ENCODE measurements around the gene HOXB4.

Gene HOXB4

DNA sequence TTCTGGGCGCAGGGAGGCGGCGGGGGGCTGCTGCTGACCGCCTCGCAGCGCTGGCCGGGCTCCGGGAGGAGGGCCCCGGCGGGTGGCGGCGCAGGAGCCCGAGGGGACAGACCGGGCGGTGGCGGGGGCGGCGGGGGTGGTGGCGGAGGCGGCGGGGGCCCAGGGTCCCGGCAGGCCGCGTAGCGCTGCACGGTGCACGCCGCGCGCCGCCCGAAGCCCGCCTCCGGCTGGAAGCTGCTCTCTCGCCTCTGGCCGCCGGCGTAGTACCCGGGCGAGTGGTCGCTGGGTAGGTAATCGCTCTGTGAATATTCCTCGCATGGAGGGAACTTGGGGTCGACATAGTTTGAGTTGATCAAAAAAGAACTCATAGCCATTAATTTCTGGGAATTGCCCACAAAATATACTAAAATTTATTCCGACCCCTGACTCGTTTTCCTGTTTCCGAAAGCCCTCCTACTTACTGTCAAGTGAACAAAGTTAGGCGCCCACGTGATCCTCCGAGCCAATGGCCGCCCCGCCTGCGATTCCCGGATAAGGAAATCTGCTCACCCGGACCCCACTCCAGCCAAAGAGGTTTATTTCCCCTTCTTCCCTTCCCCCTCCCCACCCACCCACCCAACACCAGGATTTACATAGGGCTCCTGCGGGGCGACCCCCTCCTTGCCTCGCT, at the start of gene HOXB4:
Gene HOXB4, minus strand, starts transcription at position 405 of the 670 bp plus-strand sequence. Its CDS starts 31 bp downstream, at position 374.
- peak; percentile 83 for DNase-seq (ENCODE audit: low spot score)

DNA sequence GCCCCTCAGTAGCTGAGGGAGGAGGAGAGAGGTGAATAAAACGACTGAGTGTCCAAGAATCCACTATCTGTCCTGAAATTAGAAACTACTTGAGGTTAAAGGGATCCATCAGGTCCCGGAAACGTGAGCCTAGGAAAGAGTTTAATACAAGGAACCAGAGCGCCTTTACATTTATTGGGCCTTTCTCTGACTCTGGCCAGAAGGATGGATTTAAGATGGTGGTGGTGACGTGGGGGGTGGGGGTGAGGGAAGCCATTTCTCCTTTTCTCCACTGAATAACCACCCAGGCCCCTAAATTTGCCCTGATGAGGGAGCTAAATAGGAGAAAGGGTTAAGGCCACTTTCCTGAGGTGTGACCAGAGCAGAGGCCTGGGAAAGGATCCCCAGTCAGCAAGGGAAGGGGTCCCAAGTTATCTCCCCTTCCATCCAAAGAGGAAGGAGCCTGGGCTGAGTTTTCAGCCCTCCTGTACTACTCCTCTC, 49.0 kb upstream of the HOXB4 start:
- no peak for DNase-seq (ENCODE audit: low spot score)

DNA sequence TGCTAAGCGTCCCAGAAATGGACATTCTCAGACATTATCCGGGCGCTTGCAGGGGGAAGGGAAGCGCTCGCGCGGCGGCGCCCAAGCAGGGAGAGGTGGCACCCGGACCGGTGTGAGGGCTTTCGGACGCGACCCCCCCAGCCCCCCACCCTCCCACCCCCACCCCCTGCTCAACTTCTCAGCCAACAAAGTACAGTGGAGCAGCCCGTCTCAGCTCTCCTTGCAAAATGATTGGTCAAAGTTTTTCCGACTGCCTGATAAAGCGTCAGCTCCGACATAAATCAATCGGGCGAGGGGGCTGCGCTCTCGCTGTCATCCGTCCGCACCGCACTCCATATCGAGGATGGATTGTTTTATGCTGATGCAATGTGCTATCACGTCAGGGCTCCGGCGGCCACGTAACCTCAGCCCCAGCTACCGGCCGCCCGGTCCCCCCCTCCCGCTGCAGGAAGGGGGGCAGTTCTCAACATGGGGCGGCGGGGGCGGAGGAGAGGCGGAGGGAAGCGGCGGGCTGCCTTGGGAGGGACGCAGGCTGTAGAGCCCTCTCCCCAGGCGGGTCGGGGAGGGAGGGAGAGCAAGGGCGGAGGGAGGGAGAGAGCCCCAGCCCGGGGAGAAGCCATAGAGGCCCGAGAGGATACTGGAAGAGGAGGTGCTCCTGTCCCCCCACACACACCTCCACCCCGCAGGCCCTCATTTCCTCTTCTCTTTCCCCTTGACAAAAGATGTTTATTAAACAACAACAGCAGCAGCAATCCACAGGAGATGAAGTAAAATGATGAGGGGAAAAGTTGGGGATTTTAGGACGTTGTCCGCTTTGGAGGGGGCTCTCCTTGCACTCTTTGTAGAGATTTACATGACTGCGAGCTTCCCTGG, 48.3 kb upstream of the HOXB4 start, which contains the start of gene HOXB9:
Gene HOXB9, minus strand, starts transcription at position 114 of the 873 bp plus-strand sequence. Its CDS starts 89 bp downstream, at position 25.
- peak; percentile 90 for DNase-seq (ENCODE audit: low spot score)

DNA sequence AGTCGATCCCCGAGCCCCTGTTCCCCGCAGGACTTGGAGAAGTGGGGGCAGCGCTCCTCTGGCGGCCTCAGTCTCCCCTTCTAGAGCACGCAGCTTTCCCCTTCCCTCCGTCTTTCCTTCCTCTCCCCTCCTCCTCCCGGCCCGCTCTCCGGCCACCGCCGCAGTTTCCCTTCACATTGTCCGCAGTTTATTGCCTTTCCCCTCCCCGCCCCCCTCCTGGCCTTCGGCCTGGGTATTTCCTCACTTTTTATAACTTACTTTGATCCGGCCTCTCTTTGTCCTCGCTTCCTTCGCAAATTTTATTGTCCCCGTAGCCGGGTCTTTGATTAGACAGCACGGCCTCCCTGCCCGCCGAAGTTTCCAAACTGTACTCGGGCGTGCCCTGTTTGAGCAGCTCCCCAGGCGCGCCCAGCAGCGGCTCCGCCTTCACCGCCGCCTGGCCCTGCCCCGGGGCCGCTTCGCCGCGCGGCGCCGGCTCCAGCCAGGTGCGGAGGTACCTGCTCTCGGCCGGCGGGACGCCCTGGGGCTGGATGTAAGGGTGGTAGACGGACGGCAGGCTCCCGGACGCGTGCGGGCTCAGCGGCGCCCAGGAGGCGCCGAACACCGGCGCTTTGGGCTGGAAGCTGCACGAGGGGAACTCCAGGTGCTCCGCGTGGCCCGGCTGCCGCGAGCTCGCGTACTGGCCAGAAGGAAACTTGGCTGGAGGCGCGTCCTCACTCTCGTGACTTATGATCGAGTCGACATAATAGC, 47.5 kb upstream of the HOXB4 start:
- DNase-seq (ENCODE audit: low spot score): peak; percentile 82

DNA sequence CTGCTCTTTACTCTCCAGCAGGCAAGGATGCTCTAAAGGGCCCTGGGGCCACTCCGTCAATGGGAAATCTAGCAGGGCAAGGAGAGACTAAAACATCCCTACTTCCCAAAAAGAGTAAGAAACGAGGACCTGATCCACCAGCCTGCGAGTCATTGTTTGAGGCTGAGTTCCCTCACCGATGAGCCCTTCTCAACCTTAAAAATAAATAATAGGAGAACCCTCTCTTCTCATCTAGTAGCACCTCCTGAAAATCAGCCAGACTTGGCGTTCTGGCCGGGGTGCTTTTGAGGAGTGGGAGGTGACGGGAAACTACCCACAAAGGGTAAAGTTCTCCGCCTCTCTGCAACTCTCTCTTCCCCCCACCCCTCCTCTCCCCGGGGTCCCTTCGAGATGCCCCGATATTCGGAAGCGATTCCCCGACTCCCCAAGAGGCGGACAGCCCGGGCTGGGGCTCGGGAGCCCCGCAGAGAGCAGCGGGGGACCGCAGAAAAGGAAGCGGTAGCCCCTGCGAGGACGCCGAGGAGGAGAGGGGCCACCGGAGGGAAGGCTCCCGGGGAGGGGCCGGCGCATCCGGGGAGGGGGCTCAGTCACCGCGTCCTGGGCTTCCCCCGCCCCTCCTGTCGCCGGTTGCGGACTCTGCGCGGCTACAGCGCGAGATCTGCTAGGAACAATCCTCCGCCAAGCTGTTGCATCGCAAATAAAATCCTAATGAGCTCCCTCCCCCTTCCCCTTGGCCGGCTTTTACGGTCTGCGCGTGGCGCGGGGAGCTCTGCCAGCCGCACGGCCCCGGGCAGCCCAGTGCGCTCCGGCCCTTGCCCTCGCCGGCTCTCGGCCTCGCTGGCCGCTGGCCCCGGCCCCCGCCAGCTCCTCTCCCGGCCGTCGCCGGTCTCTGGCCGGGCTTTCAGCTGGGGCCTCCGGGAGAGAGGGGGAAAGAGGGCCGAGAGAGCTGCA, 46.7 kb upstream of the HOXB4 start:
- peak; percentile 80 for DNase-seq (ENCODE audit: low spot score)

DNA sequence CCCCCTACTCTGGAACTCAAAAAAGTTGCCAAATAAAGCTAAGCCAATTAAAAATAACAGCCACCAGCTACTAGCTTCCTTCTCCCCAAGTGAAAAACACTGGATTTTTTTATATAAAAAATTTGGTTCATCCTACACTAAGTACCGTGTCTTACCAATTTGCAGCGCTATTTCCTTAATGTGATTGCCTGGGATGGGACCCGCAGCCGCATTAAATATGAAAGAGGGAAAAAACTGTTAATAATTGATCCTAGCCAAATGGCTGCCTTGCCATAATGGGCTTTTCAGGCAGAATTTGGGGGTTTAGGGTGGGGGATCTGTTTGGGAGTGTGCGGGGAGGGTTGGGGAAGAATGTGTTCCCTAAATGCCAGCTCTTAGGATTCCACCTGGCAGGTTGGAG, 46.0 kb upstream of the HOXB4 start:
- DNase-seq (ENCODE audit: low spot score): no peak

DNA sequence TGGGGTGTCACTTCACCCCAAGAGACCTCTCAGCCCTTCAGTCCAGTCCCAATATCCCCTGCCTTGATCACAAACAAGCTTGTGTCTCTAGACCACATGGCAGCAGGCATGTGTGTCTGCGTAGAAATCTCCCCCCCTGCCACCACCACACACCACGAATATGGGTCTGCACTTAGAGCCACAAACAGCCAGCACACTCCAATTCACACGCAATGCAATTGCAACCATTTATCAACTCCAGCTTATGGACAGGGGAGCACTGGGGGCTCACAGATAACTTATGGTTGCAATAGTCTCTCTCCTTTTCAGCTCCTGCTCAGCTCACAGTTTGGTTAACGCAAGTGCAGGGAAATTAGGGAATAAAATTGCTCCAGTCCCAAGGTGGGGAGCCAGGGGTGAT, 45.4 kb upstream of the HOXB4 start:
- no peak for DNase-seq (ENCODE audit: low spot score)

DNA sequence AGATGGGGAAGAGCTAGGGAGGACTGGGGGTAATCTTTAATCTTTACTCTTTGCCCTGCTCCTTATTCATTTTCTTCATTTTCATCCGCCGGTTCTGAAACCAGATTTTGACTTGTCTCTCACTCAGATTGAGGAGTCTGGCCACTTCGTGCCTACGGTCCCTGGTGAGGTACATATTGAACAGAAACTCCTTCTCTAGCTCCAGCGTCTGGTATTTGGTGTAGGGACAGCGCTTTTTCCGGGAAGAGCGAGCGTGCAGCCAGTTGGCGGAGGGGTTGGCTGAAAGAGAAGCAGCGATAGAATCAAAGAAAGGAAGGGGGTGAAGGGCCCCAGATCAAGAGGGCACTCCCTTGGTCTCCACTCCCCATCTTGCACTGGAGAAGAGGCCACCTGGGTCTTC, 44.7 kb upstream of the HOXB4 start:
- DNase-seq (ENCODE audit: low spot score): no peak

DNA sequence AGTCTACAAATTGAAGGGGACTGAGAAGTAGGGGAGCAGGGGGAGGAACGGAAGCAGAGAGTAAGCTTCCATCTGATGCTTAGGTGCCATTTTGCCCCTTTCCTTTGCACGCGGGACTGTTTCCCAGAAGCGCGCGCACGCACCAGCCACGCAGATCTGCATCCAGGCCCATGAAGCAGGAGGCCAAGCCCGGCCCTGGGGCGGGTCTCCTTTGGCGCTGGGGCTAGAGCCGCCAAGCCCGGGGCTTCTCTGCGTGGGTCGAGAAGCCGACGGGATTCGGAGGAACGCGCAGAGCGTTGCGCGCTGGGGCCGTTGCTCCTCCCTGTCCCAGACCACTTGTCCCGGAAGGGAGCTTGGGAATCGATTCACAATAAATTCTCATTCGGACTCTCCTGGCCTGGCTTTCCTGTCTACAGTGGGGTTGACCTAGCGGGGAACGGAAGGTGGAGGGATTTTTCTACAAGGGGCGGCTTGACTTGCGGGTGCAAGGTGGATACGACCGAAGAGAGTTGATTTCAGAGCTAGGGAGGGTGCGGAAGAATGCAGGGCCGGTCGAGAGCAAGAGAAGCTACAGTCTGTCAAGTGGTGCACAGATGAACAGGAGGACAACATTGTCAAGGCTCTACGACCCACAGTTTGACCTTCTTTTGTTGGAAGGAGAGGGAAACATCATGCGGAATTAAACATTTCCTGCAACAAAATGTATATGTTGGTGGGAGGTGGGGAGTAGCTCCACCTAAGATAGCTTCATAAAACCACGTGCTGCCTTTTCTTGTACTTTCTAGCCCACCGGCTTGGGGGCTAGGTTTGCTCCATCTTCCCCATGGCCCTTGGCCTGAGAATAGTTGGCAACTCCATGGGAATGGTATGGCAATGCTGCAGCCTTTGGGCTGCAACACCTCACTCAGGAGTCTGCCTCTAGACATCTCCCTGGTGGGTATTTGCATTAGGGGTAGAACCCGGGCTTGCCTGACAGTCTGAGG, 43.6 kb upstream of the HOXB4 start:
- no peak for DNase-seq (ENCODE audit: low spot score)

DNA sequence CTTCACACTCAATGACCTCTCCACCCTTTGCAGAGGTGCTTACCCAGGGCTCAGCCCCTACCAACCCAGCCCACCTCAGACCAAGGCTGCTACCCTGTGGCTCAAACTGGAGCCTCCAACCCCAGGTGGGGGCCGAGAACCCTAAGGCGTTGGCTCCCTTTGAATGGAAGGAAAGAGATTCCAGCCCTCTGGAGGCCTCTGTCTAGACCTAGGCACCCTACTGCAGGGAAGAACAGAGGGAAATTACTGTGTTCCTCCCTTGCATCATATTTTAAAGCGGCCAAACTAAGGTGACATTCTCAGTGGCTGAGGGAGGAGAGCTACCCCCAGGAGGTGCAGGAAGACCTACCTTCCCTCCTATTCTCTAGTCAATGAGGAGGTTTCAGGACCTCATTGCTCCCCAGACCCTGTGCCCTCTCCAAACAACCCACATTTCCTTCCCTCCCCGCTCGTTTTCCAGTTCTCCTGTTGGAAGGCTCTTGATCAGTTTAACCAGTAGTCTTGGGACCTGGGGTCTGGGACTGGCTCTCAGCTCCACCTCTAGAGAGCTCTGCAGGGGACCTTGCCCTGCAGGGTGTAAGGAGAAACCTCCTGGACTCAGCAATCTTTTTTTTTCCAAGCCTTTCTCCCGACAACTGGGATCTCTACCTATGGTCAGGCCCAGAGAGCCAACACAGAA, 42.5 kb upstream of the HOXB4 start:
- DNase-seq (ENCODE audit: low spot score): no peak

DNA sequence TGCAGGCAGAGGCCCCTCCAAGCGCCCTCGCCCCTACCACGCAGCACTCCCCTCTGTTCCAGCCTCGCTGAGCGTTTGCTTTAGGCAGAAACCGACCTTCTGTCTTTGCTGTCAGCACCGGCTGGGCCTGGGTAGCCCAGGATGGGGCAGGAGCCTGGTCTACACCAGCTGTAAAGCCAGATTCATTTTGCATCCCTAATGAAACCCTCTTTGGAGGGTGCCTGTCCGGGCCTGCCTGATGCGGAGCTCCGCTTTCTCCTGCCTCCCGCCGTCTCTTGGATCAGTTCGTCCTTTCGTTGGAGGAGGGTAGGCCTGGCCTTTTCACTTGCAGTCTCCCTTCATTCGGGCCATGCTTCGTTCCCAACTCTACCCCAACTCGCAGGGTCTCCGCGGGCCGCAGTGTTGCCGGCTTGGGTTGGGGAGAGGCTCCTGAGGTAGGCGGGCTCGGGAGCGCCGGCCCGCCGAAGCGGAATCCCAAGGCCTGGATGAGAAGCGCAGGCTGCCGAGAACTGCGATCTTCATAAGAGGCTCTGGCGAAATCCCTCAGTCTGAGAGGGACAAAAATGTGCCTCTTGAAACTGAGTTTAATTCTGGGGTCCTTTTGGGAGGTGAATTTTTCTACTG, 41.8 kb upstream of the HOXB4 start:
- DNase-seq (ENCODE audit: low spot score): no peak

DNA sequence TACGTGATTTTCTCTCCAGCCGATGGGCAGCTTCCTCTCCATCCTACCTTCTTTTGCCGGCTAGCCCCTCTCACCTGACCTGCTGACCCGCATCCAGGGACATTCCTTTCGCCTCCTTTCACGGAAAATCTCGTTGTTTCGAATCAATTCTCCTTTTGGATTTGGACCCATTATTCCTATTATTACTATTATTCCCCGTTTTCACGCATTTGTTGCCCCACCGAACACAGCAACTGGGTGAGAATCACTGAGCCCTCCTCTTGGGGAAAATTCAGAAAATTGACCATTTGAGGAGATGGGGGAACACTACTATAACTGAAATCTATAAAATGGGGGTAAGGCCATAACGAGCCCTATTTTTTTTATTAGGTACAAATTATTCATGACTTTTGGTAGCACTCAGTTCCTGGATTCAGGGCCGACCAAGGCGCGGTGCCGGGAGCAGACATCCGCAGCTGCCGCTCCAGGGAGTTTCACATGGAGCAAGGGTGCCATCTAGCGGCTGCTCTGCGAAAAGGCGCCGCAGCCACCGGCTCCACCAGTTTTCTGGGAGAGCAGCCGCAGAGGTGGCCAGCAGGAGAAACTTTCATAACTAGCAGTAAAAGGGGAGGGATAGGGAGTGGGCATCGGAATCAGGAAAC, 40.2 kb upstream of the HOXB4 start:
- peak; percentile 92 for DNase-seq (ENCODE audit: low spot score)

DNA sequence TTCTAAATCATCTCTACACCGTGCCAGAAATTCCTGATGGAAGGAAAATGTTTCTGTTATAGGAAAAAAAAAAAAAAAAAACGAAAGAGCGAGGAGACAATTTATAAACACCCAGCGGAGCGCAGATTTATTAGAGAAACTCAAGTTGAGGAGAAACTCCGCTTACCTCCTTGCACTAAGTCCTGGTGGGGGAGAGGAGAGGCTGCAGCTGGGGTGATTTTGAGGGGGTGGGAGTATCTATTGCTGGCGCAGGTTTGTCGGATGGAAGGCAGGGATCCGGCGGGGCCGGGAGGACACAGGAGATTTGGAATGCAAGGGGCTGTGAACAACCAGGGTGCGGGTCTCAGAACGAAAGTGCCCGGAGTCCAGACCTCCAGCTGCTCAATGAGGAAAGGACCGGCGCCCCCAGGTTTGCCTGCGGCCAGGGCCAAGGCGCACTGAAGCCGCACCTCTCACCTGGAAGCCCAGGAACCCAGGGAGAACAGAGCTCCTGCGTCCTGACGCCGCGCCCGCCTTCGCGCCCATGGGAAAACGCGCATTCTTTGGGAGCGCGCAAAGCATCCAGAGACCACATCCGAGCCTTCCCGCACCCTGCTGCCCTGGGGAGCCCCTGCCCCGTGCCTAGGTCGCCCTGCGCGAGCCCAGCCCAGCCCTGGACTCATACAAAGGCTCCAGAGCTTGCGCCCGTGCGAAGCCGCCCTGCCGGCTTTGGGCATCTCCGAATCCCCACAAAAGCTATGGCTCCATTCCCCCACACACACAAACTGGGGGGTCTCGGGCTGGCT, 39.5 kb upstream of the HOXB4 start:
- no peak for DNase-seq (ENCODE audit: low spot score)

DNA sequence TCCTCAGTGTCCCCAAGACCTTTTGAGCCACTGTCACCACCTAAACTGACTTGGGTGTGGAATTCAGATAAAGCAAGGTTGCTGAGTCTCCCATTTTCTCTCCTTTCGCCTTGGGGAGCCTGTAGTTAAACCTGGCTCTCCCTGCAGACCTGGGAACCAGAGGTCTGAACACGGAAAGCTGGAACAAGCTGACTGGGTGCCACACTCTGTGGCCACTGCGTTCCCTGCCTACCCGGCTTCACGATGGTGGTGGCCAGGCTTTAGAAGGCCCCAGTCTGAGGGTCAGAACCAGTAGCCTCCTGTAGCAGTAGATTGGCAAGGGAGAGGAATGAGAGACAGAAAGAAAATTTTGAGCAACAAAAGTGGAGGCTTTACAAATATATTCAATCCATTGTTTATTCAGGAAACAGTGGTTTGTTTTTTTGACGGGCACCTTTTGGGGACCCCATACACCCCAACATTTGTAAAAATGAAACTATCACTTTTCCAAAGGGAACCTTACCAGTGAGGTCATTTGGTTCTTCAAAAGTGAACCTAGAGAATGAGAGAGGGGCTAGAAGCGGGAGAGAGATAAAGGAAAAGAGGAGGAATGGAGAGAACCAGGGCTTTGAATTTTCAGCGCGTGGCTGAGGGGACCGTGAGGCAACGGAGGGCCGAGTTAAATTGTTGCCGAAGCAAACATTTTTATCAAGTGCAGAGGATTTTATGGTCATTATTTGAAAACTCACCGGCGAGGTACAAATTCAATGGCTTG, 38.7 kb upstream of the HOXB4 start:
- DNase-seq (ENCODE audit: low spot score): no peak

DNA sequence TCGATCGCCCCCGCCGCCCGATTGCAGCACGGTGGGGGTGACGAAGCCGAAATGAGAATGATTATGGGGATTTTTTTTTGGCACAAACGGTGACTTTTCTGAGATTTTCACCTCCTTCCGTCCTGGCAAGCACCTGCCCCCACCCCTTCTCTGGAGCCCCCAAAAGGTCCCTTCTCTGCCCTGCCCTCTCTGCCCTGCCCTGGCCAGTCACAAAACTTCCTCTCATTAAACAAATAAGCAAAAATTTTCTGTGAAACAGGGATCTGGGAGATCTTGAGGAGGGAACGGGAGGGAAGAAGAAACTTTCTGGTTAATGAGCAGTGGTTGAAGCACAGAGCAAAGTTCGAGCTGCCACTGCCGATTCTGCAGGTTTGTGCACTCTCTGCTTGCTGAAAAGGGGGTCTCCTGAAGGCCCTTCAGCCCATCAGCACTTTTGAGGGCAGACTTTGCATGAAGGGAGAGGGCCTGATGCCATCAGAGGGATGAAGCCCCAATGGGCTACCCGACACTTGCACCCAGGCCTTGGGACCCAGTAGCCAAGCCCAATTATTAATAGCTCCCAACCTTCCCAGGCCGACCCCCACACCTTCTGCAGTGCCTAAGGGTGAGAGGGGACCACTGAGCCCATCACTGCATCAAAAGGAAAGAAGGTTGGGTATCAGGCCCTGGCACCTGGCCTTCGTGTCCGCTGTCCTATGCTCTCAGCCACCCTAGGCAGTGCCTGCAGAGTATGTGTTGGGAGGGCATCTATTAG, 38.0 kb upstream of the HOXB4 start:
- no peak for DNase-seq (ENCODE audit: low spot score)

Measured in GM03348 (cell line).